ENCODE measurements around the gene CMTM6.
"Not testable (repeated sequence)": the region's sequence is repeated elsewhere in the genome, so short reads cannot be mapped to it uniquely, and the experiment has no call there.

The CMTM6 gene

DNA sequence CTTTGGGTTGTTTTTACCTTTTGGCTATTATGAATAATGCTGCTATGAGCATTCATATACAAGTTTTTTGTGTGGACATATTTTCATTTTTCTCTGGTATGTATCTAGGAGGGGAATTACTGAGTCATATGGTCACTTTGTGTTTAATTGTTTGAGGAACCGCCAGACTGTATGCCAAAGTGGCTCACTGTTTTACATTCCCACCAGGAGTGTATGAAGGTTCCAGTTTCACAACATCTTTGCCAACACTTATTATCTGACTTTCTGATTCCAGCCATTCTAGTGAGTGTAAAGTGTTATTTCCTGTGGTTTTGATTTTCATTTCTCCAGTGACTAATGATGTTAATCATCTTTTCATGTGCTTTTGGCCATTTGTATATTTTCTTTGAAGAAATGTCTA, 59.2 kb downstream of the CMTM6 start:
- TF ChIP-seq, protein P1, sequence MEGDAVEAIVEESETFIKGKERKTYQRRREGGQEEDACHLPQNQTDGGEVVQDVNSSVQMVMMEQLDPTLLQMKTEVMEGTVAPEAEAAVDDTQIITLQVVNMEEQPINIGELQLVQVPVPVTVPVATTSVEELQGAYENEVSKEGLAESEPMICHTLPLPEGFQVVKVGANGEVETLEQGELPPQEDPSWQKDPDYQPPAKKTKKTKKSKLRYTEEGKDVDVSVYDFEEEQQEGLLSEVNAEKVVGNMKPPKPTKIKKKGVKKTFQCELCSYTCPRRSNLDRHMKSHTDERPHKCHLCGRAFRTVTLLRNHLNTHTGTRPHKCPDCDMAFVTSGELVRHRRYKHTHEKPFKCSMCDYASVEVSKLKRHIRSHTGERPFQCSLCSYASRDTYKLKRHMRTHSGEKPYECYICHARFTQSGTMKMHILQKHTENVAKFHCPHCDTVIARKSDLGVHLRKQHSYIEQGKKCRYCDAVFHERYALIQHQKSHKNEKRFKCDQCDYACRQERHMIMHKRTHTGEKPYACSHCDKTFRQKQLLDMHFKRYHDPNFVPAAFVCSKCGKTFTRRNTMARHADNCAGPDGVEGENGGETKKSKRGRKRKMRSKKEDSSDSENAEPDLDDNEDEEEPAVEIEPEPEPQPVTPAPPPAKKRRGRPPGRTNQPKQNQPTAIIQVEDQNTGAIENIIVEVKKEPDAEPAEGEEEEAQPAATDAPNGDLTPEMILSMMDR (IDR thresholded peaks at IDR 0.05; ENCODE audit: control insufficient read depth, extremely low read depth, insufficient read depth), result no peak
- no peak overlapping the region for H3K4me3 ChIP-seq (ENCODE audit: low read depth, low read length)
- no peak for DNase-seq (ENCODE audit: low read depth)

DNA sequence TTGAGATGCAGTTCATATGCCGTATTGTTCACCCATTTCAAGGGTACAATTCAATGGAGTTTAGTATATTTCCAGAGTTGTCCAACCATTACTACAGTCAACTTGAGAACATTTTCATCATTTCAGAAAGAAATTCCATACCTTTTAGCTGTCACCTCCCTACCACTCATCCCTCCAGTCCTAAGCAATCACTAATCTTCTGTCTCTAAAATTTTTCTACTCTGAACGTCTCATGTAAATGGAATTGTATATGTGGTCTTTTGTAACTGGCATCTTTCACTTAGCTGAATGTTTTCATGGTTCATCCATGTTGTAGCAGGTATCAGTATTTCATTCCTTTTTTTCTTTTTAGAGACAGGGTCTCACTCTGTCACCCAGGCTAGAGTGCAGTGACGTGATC, 59.9 kb downstream of the CMTM6 start:
- no peak overlapping the region for H3K4me3 ChIP-seq (ENCODE audit: low read depth, low read length)
- TF ChIP-seq, protein P1 (IDR thresholded peaks at IDR 0.05; ENCODE audit: control insufficient read depth, extremely low read depth, insufficient read depth), result no peak
- DNase-seq (ENCODE audit: low read depth), result no peak

DNA sequence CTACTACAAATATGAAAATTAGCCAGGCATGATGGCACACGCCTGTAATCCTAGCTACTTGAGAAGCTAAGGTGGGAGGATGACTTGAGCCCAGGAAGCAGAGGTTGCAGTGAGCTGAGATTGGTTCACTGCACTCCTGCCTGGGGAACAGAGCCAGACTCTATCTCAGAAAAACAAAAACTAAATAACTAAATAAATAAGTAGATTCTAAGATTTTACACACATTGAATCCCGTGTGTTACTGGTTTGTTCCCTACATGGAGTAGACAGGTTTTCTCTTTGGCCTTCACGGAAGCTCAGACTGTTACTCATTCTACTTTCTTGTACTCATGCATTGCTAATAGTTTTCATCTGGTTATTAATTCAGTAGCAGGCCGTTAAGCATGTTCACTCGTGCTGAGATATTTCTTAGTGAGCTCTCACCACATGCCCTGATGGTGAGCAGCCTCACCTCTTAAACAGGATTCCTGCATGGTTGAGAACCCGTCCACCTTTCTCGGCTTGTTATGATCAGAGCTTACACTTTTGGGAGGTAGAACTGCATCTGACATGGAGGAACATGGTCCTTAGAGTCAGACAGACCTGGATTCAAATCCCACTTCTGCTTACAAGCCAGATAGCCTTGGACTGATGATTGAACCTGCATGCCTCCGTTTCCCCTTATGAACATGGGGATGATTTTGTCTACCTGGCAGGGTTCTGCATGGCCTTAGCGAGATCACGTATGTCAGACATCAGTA, 61.9 kb downstream of the CMTM6 start:
- H3K4me3 ChIP-seq (ENCODE audit: low read depth, low read length), result no peak overlapping the region
- no peak for DNase-seq (ENCODE audit: low read depth)
- TF ChIP-seq, protein P1 (IDR thresholded peaks at IDR 0.05; ENCODE audit: control insufficient read depth, extremely low read depth, insufficient read depth), result no peak

DNA sequence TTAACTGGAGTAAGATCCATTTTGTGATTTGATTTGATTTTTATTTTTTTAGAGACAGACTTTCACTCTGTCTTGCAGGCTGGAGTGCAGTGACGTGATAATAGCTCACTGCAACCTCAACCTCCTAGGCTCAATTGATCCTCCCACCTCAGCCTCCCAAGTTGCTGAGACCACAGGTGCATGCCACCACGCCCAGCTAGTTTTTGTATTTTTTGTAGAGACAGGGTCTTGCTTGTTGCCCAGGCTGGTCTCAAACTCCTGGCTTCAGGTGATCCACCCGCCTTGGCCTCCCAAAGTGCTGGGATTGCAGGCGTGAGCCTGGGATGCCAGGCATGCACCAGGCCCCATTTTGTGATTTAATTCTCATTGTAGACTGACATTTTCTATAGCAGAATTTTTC, 63.2 kb downstream of the CMTM6 start:
- H3K4me3 ChIP-seq (ENCODE audit: low read depth, low read length); DNase-seq (ENCODE audit: low read depth): not testable (repeated sequence)

DNA sequence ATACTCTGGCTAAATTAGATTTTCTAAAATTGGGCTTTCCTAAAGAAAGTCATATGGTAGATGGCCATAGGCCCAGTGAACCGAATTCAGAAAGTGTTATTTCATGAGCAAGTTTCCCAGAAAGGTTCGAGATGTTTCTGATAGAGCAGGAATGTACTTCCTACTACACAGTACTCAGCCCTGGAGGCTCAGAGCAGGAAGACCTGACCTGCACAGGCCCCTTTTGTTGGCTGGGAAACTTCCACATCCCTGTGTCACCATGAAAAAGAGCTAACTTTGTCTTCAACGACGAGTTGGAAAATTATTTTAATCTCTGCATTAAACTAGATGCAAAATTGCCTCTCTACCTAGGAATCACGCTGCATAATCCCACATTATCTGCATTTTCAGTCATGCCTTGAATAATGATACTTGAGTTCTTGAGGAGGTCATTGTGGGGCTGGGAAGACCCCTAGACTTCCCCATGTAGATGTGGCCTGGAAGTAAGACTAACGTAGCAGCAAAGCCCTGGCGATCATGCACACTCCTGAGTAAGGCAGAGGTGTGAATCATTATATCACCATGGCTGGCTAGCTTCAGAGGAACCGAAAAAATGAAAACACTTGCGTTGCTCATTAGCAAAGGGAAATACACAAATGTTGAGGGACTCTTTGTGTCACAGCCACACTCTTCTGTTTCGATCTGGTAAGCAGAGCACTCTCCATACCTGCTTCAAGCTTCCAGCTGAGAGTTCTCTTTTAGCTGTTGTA, 63.9 kb downstream of the CMTM6 start:
- no peak for DNase-seq (ENCODE audit: low read depth)
- TF ChIP-seq, protein P1 (IDR thresholded peaks at IDR 0.05; ENCODE audit: control insufficient read depth, extremely low read depth, insufficient read depth), result no peak
- H3K4me3 ChIP-seq (ENCODE audit: low read depth, low read length), result no peak overlapping the region

DNA sequence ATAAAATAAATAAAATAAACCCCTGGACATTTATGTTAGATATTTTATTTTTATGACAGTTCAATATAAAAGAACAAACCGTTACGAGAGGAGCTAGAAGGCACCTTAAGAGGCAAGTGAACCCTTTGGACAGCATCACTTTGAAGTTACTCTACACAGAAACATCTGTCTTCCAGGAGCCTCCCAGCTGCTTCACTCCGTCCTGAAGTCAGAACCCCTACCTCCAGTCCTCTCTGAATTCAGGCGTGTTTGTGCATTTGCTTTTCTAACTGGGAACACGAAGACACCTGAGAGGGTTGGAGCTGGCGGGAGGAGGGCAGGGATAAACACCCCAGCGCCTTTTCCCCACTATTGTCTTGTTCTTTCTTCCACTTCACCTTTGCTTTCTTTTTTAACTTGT, 64.8 kb downstream of the CMTM6 start:
- TF ChIP-seq, protein P1 (IDR thresholded peaks at IDR 0.05; ENCODE audit: control insufficient read depth, extremely low read depth, insufficient read depth), result no peak
- H3K4me3 ChIP-seq (ENCODE audit: low read depth, low read length), result no peak overlapping the region

DNA sequence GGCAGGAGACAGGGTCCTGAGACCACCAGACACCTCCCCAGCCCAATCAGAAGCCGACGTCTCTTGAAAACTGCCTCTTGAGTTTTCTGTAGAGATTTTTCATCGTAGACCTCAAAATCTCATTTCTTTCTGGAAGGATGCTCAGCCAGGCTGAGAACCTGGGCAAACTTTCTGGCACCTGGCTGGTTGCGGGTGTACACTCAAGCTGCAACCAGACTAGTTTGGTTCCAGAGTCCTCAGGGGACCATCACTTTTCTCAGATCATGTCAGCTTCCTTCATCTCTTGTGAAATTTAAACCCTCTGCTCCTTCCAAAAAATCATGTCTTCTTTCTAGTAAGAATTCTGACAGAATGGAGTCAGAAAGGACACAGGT, 65.8 kb downstream of the CMTM6 start:
- no peak overlapping the region for H3K4me3 ChIP-seq (ENCODE audit: low read depth, low read length)
- TF ChIP-seq, protein P1 (IDR thresholded peaks at IDR 0.05; ENCODE audit: control insufficient read depth, extremely low read depth, insufficient read depth), result no peak
- no peak for DNase-seq (ENCODE audit: low read depth)

More for the DNA sequence above, 64.8 kb downstream of the CMTM6 start:
- no peak for DNase-seq (ENCODE audit: low read depth)

Measured in LNCaP clone FGC (cell line).